Muscle of arm (tissue), 12 donors: ENCODE results near the gene RTN4RL1. TPM values are rescaled to one million over a fixed set of nuclear protein-coding genes. Genes with fewer than 3 reads are reported as not detected.
"Not testable (repeated sequence)": the region's sequence is repeated elsewhere in the genome, so short reads cannot be mapped to it uniquely, and the experiment has no call there.

Experiments used
- DNase-seq: peaks from one replicate; pipeline ENCODE4 v3.0.0-alpha.2; 2013
- polyA plus RNA-seq, 12 donors: library from polyadenylated mRNA; unstranded; fragments of 120-200 nt; gene quantifications; one replicate each; pipeline ENCODE4 v1.2.1, GENCODE V29; 2013; ENCODE audit not compliant: insufficient read length in 12 of 12

RTN4RL1 gene
- polyA plus RNA-seq, 12 donors = 0.62 to 2.2 (median 1.2) TPM; not detected in 2

- no peak for DNase-seq
These were observed 21.6 kb downstream of the RTN4RL1 start for GRCh38 chr17:2003525-2003924.

GRCh38 chr17:2002767-2003329 is 22.3 kb downstream of the RTN4RL1 start:
- DNase-seq = no peak

DNA sequence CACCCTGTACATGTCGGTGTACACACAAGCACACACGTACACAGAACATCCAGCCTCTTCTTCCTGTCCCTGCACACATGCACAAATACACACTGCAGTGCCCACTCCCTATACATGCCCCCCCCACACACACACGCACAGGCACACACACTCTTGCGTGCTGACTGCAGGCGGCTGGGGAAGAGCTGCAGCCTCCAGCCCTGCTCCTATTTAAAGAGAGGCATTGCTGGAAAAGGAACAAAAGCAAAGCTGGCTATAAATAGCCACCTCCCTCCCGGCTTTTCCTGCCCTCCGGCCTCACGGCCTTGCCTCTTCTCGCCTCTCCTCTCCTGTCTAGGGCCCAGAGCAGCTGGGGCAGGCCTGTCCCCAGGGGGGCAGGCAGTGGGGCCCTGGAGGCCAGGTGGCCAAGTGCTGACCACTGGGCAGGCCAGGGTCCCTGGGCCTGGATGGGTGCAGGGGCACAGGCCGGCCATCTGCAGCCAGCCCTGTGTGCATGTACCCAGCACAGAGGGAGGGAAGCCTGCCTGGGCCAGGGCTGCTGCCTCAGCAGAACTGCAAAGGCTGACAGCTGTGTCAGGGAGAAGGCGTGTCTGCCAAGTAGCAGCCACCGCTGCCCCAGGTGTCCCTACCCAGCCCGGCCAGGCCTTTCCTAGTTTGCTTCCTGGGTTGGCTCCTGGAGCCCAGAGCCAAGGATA is 25.4 kb downstream of the RTN4RL1 start:
- peak; percentile 42 for DNase-seq

DNA sequence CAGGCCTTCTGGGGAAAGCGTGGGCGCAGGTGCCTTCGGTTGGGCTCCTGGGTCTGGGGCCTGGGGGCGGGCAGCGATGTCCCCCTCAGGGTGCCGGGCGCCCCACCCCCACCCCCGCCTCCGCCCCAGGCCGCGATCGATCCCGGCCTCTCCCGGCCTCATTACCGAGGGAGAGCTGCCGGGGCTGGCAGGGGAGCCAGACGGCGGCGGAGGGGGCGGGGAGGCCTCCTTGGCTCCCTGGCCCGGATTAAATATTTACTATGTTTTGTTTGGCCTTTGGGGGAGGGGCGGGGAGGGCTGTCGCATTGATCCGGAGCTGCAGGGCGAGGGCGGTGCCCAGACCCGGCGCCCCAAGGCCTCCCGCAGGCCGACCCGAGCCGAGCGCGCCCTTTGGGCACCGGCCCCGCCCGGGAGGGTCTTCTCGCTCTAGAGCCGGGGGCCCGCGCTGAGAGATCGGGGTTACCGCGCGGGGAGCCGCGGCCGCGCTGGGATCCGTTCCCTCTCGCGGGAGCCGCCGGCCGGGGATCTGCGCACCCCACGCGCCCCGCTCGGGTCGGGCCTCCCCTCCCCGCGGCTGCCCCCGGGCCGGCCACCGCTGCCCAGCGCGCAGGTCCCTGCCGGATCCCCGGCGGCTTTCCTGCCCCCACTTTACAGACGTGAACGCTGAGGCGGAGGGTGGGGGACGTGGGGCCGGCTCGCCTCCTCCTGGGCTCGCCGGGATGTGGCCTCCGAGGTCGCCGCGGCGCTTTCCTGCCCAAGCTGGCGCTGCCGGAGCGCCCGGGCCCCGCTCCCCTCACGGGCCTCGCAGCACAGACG is 27.0 kb downstream of the RTN4RL1 start:
- no peak for DNase-seq

DNA sequence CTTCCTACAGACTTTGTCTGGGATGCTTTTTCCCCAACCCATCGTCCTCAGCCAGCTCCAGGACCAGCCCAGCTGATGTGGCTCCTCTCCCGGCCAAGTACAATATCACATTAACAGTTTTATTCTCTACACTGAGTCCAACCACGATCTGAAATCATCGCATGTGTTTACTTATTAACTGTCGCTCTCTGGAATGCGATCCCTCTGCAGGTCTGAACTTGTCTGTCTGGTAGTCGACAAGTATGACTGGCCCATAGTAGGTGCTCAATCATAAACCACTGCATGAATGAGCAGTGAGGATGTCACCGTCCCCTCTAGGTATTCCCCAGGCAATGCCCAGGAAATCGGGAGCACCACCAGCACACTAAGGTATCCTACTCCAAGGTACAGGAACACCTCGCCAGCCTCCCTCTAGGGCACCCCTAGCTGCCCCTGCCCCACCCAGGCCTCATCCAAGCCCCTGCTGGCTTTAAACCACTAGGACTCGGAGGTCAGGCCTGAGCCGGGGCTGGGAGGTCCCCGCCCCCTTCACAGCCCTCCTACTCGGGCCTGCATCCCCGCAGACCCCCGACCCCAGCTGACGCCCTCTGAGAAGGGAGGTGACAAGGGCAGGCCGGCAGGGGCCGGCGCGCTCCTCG is 27.7 kb downstream of the RTN4RL1 start:
- DNase-seq = no peak

GRCh38 chr17:1996800-1997288 is 28.3 kb downstream of the RTN4RL1 start:
- DNase-seq = no peak

- no peak for DNase-seq
These were observed 29.0 kb downstream of the RTN4RL1 start for GRCh38 chr17:1995907-1996799.

DNA sequence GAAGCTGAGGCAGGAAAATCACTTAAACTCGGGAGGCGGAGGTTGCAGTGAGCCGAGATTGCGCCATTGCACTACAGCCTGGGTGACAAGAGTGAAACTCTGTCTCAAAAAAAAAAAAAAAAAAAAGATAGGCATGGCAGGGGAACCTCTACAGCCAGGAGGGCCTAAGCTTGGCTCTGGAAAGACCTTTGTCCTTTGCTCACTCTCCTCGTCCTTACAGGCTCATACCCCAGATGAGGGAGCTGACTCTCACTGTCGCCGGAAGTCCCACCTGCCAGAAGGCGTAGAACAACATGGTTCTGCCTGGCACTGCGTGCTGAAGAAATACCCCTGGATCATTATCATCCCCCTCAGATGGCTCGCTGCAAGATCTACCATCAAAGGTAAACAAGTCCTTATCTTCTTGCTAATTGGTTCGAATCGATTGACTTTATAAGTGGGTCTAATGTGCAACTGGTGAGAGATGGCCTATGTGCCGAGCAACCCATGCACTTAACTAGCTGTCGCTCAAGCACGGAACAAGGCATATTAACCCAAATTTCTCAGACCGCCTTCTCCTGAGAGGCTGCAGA is 29.7 kb downstream of the RTN4RL1 start:
- DNase-seq = no peak

DNA sequence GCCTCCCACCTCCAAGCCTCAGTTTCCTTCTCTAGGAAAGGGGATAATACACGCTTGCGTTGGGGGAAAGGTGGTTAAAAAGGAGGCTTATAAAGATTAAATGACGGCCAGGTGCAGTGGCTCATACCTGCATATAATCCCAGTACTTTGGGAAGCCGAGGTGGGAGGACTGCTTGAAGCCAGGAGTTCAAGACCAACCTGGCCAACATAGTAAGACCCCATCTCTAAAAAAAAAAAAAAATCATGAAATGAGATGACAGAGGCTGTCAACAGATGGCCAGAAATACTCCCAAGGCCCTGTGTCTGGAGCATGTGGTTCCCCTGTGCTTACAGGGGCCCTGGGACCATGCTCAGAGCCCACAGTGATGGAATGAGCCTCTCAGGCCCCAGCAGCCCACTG is 30.4 kb downstream of the RTN4RL1 start:
- no peak for DNase-seq

- DNase-seq = no peak
These were observed 32.6 kb downstream of the RTN4RL1 start for GRCh38 chr17:1992541-1992940.

- DNase-seq = no peak
These were observed 36.0 kb downstream of the RTN4RL1 start for GRCh38 chr17:1989135-1989534.

- DNase-seq = no peak
These were observed 38.2 kb downstream of the RTN4RL1 start for GRCh38 chr17:1986783-1987451.

GRCh38 chr17:1985686-1986085 is 39.4 kb downstream of the RTN4RL1 start:
- DNase-seq = no peak

- DNase-seq = no peak
These were observed 40.0 kb downstream of the RTN4RL1 start for GRCh38 chr17:1985093-1985492.

DNA sequence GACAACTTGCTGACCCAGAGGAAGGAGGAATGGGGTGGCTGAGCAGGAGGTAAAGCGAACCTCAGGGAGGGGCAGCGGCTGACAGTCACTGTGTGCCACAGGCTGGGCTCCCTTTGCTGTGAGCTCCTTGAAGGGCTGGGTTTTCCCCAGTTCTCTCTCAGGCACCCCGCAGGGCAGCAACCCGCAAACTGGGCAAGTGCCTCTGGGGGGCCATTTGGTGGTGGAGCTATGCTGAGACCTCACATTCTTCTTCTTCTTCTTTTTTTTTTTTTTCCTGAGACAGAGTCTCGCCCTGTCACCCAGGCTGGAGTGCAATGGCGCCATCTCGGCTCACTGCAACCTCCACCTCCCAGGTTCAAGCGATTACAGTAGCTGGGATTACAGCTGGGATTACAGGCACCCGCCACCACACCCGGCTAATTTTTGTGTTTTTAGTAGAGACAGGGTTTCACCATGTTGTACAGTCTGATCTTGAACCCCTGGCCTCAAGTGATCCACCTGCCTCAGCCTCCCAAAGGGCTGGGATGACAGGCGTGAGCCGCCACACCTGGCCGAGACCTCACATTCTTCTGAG is 42.3 kb downstream of the RTN4RL1 start:
- DNase-seq = not testable (repeated sequence)

DNA sequence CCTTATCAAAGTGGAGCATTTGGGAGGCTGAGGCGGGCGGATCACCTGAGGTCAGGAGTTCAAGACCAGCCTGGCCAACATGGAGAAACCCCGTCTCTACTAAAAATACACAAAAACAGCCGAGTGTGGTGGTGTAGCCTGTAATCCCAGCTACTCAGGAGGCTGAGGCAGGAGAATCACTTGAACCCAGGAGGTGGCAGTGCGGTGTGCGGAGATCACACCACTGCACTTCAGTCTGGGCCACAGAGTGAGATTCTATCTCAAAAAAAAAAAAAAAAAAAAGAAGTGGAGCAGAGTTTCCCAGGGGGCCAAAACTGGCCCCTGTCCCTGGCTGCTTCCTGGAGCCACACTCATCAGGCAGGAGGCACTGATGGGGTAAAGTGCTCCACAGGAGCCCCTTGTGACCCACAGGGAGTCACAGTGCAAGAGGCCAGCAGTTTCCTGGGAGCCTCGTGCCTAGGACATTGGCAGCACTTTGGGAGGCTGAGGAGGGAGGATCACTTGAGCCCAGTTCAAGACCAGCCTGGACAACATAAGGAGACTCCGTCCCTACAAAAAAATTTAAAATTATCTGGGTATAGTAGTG is 44.4 kb downstream of the RTN4RL1 start:
- no peak for DNase-seq

GRCh38 chr17:1979182-1979985 is 45.8 kb downstream of the RTN4RL1 start:
- no peak for DNase-seq

DNA sequence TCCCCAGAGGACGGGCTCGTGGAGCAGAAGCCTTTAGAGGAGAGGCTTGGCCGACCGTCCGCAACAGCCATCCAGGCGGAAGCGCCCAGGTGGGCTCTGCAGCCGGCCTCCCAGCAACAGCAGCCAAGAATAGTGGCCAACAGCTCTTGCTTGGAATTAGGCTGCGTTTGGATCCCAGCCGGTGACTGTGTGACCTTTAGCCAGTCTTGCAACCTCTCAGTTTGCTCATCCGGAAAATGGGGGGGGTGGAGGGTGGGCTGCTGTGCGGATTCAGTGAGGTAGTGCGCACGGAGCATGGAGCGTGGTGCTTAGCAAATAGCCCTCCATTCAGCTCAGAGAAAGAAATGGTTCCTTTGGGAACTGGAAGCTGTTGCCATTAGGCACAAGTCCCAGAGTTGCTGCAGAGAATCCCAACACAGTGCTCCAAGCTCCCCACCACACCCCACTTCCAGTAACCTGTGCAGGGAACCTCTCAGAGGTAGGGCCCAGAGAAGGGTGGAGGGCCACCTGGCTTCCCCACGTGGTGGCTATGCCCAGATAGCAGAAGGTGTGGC is 46.7 kb downstream of the RTN4RL1 start:
- no peak for DNase-seq
